GM18517 (cell line): Measurements from ENCODE around the gene TMCC2.
"Not testable (repeated sequence)": the region's sequence is repeated elsewhere in the genome, so short reads cannot be mapped to it uniquely, and the experiment has no call there.

Experiments
- ATAC-seq: cut with Tn5 transposase; IDR thresholded peaks from one replicate; pipeline ENCODE4 v1.9.1; 2021; ENCODE audit warnings: mild to moderate bottlenecking, moderate library complexity; ENCODE audit not compliant: unreplicated experiment

TMCC2 gene

GRCh38 chr1:205275916-205276688 is 48.4 kb downstream of the TMCC2 start:
- no peak for ATAC-seq

DNA sequence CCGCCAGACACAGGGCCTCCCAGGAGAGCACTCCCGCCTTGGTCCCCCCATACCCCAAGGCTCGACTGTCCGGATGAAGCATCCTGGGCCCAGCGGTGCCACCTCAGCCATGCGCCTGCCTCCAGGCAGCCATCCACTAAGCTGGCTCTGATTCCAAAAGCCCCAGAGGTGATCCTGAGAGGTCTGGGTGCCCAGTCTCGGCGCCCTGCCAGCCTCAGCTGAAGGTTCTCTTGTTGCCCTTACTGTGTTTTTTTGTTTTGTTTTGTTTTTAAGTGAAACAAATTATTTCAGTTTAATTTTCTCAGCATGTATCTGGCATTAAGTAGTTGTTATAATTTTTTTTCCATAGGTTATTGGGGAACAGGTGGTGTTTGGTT is 48.9 kb downstream of the TMCC2 start:
- no peak for ATAC-seq

DNA sequence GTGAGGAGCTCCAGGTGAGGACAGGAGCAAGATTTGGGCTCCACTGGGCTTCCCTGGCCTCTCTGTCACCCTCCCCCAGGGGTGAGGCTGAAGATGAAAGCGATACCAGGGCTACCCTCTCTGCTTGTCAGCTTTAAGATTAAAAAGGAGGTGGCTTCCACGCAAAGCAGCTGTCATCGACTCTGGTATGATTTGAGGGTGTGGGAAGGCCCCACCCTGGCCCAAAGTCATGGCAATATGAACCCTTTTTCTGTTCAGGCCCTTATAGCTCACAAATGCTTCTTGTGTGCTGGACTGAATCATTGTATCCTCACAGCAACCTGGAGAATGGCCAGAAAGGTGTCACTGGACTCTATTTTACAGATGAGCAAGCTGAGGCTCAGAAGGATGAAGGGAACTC is 52.2 kb downstream of the TMCC2 start:
- ATAC-seq, result no peak

- not testable (repeated sequence) for ATAC-seq
Observed at GRCh38 chr1:205280666-205281395, 53.1 kb downstream of the TMCC2 start.

DNA sequence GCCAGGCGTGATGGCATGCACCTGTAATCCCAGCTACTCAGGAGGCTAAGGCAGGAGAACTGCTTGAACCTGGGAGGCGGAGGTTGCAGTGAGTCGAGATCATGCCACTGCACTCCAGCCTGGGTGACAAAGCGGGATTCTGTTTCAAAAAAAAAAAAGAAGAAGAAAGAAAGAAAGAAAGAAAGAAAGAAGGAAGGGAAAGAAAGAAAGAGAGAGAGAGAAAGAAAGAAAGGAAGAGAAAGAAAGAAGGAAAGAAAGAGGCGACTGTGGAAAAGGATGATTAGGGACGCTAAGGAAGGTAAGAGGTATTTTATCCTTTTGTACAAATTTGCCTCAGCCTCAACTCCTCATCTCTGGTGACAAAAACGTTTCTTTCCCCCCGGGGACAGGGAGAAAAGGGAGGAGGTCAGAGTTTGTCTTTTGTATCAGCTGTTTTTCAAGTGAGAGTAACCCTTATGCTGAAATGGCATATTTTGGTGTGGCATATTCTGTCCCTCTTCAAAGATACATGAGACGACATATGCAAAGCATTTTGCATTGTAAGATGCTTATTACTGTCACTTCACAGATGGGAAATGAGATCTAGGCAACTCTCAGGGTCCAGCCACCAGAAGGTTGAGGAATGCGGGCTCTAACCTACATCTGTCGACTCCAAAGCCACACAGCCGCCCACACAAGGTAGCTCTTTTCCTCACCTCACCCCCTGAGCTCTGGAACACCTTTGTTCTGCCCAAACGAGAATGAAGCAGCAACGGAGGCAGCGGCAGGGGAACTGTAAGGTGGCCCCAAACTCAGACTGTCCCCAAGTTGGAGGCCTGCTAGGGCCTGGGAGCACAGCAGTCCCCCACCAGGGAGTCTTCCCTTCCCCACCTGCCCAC is 55.8 kb downstream of the TMCC2 start:
- ATAC-seq, result no peak

- ATAC-seq, result no peak
Observed at GRCh38 chr1:205284420-205285144, 56.8 kb downstream of the TMCC2 start.

DNA sequence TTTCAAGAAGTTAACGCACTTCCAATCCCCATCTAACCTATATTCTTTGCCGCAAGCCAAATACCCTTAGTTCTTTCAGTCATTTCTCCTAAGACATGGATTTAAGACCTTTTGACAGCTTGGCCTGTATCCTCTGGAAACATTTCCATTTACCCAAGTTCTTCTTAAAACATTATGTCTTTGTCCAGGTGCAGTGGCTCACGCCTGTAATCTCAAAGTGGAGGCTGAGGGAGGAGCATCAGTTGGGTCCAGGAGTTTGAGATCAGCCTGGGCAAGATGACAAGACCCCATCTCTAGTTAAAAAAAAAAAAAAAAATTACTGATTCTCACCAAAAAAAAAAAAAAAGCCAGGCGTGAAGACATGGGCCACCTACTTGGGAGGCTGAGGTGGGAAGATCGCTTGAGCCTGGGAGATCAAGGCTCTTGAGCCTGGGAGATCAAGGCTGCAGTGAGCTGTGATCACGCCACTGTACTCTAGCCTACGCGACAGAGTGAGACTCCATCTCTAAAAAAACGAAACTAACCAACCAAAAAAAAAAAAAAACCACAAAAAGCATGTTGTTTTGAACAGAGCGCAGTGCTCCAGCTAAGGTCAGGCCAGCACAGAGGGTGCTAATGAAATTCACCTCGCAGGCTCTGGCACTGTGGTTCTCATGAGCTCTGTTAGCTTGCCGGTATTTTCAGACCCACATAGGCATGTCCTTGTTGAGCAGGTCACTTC is 57.8 kb downstream of the TMCC2 start:
- ATAC-seq, result peak; percentile 33

- ATAC-seq, result no peak
Observed at GRCh38 chr1:205286335-205286950, 58.7 kb downstream of the TMCC2 start.

DNA sequence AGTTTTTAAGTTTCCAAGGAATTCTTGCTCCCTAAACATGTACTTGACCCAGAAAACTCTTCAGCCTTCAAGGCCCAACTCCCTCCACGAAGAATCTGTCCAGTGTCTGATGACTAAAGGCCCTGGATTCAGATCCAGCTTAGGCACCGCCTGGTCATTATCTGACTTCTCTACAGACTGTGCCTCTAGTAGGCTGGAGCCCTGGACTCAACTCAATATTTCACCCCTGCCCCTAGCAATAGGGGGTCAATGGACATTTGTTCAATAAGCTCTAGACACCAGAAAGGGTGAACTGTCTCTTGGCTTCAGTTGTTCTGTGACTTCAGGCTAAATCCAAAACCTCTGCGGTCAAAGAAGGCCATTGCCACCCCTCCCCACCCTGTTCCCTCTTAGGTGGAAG is 59.3 kb downstream of the TMCC2 start:
- ATAC-seq, result no peak

DNA sequence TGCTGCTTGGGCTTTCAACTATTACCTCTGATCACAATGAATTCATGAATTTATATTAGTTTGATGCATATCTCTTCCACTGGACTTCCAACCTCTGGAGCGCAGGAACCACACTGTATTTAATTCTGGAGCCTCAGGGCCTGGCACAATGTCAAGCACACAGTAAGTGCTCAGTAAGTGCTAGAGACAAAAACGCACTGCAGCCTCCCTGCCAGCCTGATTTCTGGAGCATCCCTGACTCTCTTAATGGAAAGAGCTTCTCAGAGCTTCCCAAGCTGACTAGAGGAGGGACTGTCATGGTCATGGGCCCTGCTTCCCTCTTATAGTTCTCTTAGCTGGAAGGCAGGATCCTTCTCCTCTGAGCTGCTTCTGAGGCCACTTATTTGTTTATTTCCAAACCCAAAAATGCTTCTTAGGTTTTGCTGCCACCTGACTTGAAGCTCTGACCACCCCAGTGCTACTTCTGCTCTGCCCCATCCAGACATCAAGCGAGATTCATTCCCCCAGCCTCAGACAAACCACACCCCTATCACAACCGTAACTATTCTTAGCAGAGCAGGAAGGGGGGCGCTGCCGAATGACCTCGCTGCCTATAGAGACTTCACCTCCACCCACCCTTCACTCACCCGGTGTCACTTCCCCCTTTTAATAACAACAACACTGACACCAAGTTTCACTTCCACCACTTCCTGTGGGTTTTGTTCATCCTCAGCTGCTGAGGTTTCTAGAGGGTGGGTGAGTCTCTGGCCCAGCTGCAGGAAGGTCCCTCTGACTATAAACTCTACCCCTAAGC is 60.2 kb downstream of the TMCC2 start:
- peak; percentile 86 for ATAC-seq

DNA sequence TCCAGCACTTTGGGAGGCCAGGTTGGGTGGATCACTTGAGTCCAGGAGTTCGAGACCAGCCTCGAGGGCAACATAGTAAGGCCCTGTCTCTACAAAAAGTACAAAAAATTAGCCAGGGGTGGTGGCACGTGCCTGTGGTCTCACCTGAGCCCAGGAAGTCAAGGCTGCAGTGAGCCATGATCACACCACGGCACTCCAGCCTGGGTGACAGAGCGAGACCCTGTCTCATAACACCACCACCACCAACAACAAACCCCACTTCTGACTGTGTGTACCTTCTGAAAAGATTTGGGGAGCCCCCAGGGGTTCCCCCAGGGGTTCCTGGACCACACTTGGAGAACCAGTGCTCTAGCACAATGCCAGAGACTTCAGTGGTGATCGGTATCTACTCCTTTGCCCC is 63.9 kb downstream of the TMCC2 start:
- ATAC-seq, result no peak

- ATAC-seq, result no peak
Observed at GRCh38 chr1:205293350-205294074, 65.8 kb downstream of the TMCC2 start.

DNA sequence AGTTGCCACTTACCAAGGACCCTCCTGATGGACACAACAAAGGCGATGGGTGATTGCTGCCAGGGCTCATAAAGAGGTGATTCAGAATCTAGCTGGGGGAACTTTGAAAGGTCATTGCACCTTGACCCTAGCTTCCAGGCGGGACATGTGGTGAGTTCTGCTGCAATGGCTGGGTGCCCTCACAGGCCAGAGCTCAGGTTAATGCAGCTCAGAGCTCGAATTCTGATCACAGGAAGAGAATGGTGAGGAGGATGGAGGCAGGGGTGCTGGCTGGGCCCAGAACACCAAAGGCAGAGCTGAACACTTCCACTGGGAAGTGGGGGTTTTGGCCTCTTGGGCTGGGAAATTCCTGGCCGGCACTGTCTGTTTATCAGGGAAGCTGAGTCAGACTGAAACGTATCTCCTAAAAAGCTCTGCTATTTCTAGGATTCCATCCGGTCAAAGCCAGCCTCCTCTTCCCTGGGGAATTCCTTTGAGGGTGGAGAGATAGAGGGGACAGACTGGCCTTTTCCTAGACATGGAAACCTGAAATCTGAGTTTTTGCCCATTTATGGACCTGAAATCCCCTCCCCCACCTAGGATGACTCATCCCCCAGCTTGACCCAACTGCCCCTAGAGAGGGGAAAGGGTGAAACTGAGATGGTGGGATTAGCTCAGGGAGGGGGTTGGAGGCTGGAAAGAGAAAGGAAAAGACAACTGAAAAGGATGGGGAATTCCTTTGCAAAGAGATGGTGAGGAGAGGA is 66.6 kb downstream of the TMCC2 start:
- no peak for ATAC-seq

- ATAC-seq, result no peak
Observed at GRCh38 chr1:205294934-205295333, 67.2 kb downstream of the TMCC2 start.

- no peak for ATAC-seq
Observed at GRCh38 chr1:205296154-205296553, 68.4 kb downstream of the TMCC2 start.

GRCh38 chr1:205297546-205298177 is 69.9 kb downstream of the TMCC2 start:
- not testable (repeated sequence) for ATAC-seq
